ENCODE results near the gene CDK15. TPM values are rescaled to one million over a fixed set of nuclear protein-coding genes. Genes with fewer than 3 reads are reported as not detected.

Gene CDK15
- total and polyA plus RNA-seq, 9 donors = 0.56 to 2.2 (median 1.1) TPM

GRCh38 chr2:201788371-201788770, 18.0 kb upstream of the CDK15 start:
- no peak overlapping the region for H3K4me3 ChIP-seq (ENCODE audit: low read length)
- H3K4me1 ChIP-seq (ENCODE audit: control insufficient read depth, insufficient read depth, low read length) = no peaks in the 10 kb centered on the region
- 43% methylated on average over 1 of the region's 3 CpGs for WGBS (ENCODE audit: insufficient coverage)
- H3K27me3 ChIP-seq (ENCODE audit: control insufficient read depth, insufficient read depth, low read length) = no peaks in the 10 kb centered on the region
- H3K27ac ChIP-seq (ENCODE audit: low read length) = no peak overlapping the region
- H3K9me3 ChIP-seq (replicated peaks; ENCODE audit: control insufficient read depth, low read depth, low read length) = no peaks in the 10 kb centered on the region
- DNase-seq = no peak
- H3K36me3 ChIP-seq (ENCODE audit: control insufficient read depth, insufficient read depth, low read length) = no peaks in the 10 kb centered on the region

- no CpG with 5 or more reads among the region's 2 CpGs for WGBS (ENCODE audit: insufficient coverage)
- no peaks in the 10 kb centered on the region for H3K4me1 ChIP-seq (ENCODE audit: control insufficient read depth, insufficient read depth, low read length)
- no peaks in the 10 kb centered on the region for H3K27me3 ChIP-seq (ENCODE audit: control insufficient read depth, insufficient read depth, low read length)
- H3K4me3 ChIP-seq (ENCODE audit: low read length) = no peak overlapping the region
- H3K9me3 ChIP-seq (replicated peaks; ENCODE audit: control insufficient read depth, low read depth, low read length) = no peaks in the 10 kb centered on the region
- no peak overlapping the region for H3K27ac ChIP-seq (ENCODE audit: low read length)
- DNase-seq = no peak
- no peaks in the 10 kb centered on the region for H3K36me3 ChIP-seq (ENCODE audit: control insufficient read depth, insufficient read depth, low read length)
These were observed 16.9 kb upstream of the CDK15 start for GRCh38 chr2:201789395-201789794.

- WGBS (ENCODE audit: insufficient coverage) = 86% methylated on average over 3 of the region's 3 CpGs
- Histone ChIP-seq H3K36me3 (ENCODE audit: control insufficient read depth, insufficient read depth, low read length) (no peaks in the 10 kb centered on the region), H3K27me3 (ENCODE audit: control insufficient read depth, insufficient read depth, low read length) (no peaks in the 10 kb centered on the region), H3K27ac (ENCODE audit: low read length) (no peak overlapping the region), H3K4me1 (ENCODE audit: control insufficient read depth, insufficient read depth, low read length) (no peaks in the 10 kb centered on the region), H3K4me3 (ENCODE audit: low read length) (no peak overlapping the region), H3K9me3 (replicated peaks; ENCODE audit: control insufficient read depth, low read depth, low read length) (no peaks in the 10 kb centered on the region)
- DNase-seq = no peak
These were observed 16.0 kb upstream of the CDK15 start for GRCh38 chr2:201790291-201790690.

GRCh38 chr2:201790989-201791388, 15.3 kb upstream of the CDK15 start:
- H3K9me3 ChIP-seq (replicated peaks; ENCODE audit: control insufficient read depth, low read depth, low read length) = no peaks in the 10 kb centered on the region
- DNase-seq = no peak
- H3K36me3 ChIP-seq (ENCODE audit: control insufficient read depth, insufficient read depth, low read length) = no peaks in the 10 kb centered on the region
- H3K27me3 ChIP-seq (ENCODE audit: control insufficient read depth, insufficient read depth, low read length) = no peaks in the 10 kb centered on the region
- H3K27ac ChIP-seq (ENCODE audit: low read length) = no peak overlapping the region
- no peaks in the 10 kb centered on the region for H3K4me1 ChIP-seq (ENCODE audit: control insufficient read depth, insufficient read depth, low read length)
- no CpG with 5 or more reads among the region's 2 CpGs for WGBS (ENCODE audit: insufficient coverage)
- H3K4me3 ChIP-seq (ENCODE audit: low read length) = no peak overlapping the region

- DNase-seq = no peak
- Histone ChIP-seq H3K36me3 (ENCODE audit: control insufficient read depth, insufficient read depth, low read length) (no peaks in the 10 kb centered on the region), H3K27me3 (ENCODE audit: control insufficient read depth, insufficient read depth, low read length) (no peaks in the 10 kb centered on the region), H3K9me3 (replicated peaks; ENCODE audit: control insufficient read depth, low read depth, low read length) (no peaks in the 10 kb centered on the region), H3K4me1 (ENCODE audit: control insufficient read depth, insufficient read depth, low read length) (no peaks in the 10 kb centered on the region), H3K4me3 (ENCODE audit: low read length) (no peak overlapping the region), H3K27ac (ENCODE audit: low read length) (no peak overlapping the region)
- no CpG with 5 or more reads among the region's 1 CpG for WGBS (ENCODE audit: insufficient coverage)
These were observed 12.7 kb upstream of the CDK15 start for GRCh38 chr2:201793631-201794030.

GRCh38 chr2:201794294-201794693, 12.0 kb upstream of the CDK15 start:
- Histone ChIP-seq H3K27ac (ENCODE audit: low read length) (no peak overlapping the region), H3K4me1 (ENCODE audit: control insufficient read depth, insufficient read depth, low read length) (no peaks in the 10 kb centered on the region), H3K4me3 (ENCODE audit: low read length) (no peak overlapping the region), H3K27me3 (ENCODE audit: control insufficient read depth, insufficient read depth, low read length) (no peaks in the 10 kb centered on the region), H3K9me3 (replicated peaks; ENCODE audit: control insufficient read depth, low read depth, low read length) (no peaks in the 10 kb centered on the region), H3K36me3 (ENCODE audit: control insufficient read depth, insufficient read depth, low read length) (no peaks in the 10 kb centered on the region)
- WGBS (ENCODE audit: insufficient coverage) = 51% methylated on average over 3 of the region's 6 CpGs
- DNase-seq = no peak

- DNase-seq = peak; percentile 57
- Histone ChIP-seq H3K4me1 (ENCODE audit: control insufficient read depth, insufficient read depth, low read length) (no peaks in the 10 kb centered on the region), H3K9me3 (replicated peaks; ENCODE audit: control insufficient read depth, low read depth, low read length) (no peaks in the 10 kb centered on the region), H3K4me3 (ENCODE audit: low read length) (no peak overlapping the region), H3K27ac (ENCODE audit: low read length) (no peak overlapping the region), H3K36me3 (ENCODE audit: control insufficient read depth, insufficient read depth, low read length) (no peaks in the 10 kb centered on the region), H3K27me3 (ENCODE audit: control insufficient read depth, insufficient read depth, low read length) (no peaks in the 10 kb centered on the region)
- WGBS (ENCODE audit: insufficient coverage) = 0% methylated on average over 2 of the region's 5 CpGs
These were observed 10.5 kb upstream of the CDK15 start for GRCh38 chr2:201795607-201796477.

GRCh38 chr2:201796478-201796865, 9.9 kb upstream of the CDK15 start:
- H3K4me1 ChIP-seq (ENCODE audit: control insufficient read depth, insufficient read depth, low read length) = no peaks in the 10 kb centered on the region
- no peaks in the 10 kb centered on the region for H3K36me3 ChIP-seq (ENCODE audit: control insufficient read depth, insufficient read depth, low read length)
- DNase-seq = no peak
- H3K27ac ChIP-seq (ENCODE audit: low read length) = no peak overlapping the region
- H3K9me3 ChIP-seq (replicated peaks; ENCODE audit: control insufficient read depth, low read depth, low read length) = no peaks in the 10 kb centered on the region
- H3K4me3 ChIP-seq (ENCODE audit: low read length) = no peak overlapping the region
- no peaks in the 10 kb centered on the region for H3K27me3 ChIP-seq (ENCODE audit: control insufficient read depth, insufficient read depth, low read length)

- DNase-seq = peak; percentile 12
- no peaks in the 10 kb centered on the region for H3K27me3 ChIP-seq (ENCODE audit: control insufficient read depth, insufficient read depth, low read length)
These were observed 9.0 kb upstream of the CDK15 start for GRCh38 chr2:201797175-201797840.

GRCh38 chr2:201798252-201798913, 8.0 kb upstream of the CDK15 start:
- no peak overlapping the region for H3K27ac ChIP-seq (ENCODE audit: low read length)
- H3K9me3 ChIP-seq (replicated peaks; ENCODE audit: control insufficient read depth, low read depth, low read length) = no peaks in the 10 kb centered on the region
- no peaks in the 10 kb centered on the region for H3K36me3 ChIP-seq (ENCODE audit: control insufficient read depth, insufficient read depth, low read length)
- WGBS (ENCODE audit: insufficient coverage) = no CpG with 5 or more reads among the region's 7 CpGs
- no peak overlapping the region for H3K4me3 ChIP-seq (ENCODE audit: low read length)
- H3K4me1 ChIP-seq (ENCODE audit: control insufficient read depth, insufficient read depth, low read length) = no peaks in the 10 kb centered on the region
- peak; percentile 22 for DNase-seq
- H3K27me3 ChIP-seq (ENCODE audit: control insufficient read depth, insufficient read depth, low read length) = no peaks in the 10 kb centered on the region

More at GRCh38 chr2:201797175-201797840, 9.0 kb upstream of the CDK15 start:
- Histone ChIP-seq H3K4me1 (ENCODE audit: control insufficient read depth, insufficient read depth, low read length) (no peaks in the 10 kb centered on the region), H3K9me3 (replicated peaks; ENCODE audit: control insufficient read depth, low read depth, low read length) (no peaks in the 10 kb centered on the region), H3K27ac (ENCODE audit: low read length) (no peak overlapping the region), H3K36me3 (ENCODE audit: control insufficient read depth, insufficient read depth, low read length) (no peaks in the 10 kb centered on the region), H3K4me3 (ENCODE audit: low read length) (no peak overlapping the region)
- no CpG with 5 or more reads among the region's 5 CpGs for WGBS (ENCODE audit: insufficient coverage)

Measured in muscle of leg (tissue), 11 donors.